Measurements from ENCODE around the gene KCND2.

DNA sequence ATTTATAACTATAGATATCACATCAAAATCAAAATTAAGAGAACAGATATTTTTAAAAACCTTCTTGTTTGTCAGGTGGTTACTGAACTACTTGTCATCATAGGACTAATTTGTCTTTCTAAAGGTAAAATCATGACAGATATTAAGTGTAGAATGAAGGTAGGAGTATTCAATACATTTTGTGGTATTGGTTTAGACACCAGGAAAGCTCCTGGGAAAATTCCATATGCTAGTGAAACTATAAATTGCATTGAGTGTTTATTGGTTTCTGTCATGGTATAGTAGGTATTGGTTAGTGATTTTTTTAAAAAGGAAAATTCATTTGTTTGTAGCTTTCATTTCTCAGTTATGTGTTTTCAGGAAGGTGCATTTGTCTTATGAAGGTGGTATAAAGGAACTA is 132.7 kb downstream of the KCND2 start:
- no peak for TF ChIP-seq EZH2 (IDR thresholded peaks at IDR 0.05; ENCODE audit: low read depth)
- TF ChIP-seq, protein P1, sequence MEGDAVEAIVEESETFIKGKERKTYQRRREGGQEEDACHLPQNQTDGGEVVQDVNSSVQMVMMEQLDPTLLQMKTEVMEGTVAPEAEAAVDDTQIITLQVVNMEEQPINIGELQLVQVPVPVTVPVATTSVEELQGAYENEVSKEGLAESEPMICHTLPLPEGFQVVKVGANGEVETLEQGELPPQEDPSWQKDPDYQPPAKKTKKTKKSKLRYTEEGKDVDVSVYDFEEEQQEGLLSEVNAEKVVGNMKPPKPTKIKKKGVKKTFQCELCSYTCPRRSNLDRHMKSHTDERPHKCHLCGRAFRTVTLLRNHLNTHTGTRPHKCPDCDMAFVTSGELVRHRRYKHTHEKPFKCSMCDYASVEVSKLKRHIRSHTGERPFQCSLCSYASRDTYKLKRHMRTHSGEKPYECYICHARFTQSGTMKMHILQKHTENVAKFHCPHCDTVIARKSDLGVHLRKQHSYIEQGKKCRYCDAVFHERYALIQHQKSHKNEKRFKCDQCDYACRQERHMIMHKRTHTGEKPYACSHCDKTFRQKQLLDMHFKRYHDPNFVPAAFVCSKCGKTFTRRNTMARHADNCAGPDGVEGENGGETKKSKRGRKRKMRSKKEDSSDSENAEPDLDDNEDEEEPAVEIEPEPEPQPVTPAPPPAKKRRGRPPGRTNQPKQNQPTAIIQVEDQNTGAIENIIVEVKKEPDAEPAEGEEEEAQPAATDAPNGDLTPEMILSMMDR (conservative IDR thresholded peaks at IDR 0.05): no peak
